Dermis microvascular lymphatic vessel endothelial cell (primary cell): ENCODE data around the gene PRUNE1. TPM values are rescaled to one million over a fixed set of nuclear protein-coding genes. Genes with fewer than 3 reads are reported as not detected.
A peak's percentile ranks its signal among the peaks of the same experiment; 100 is the strongest.

Experiments used
- DNase-seq, 2 donors: peaks; one replicate each; pipeline versions ENCODE4 v3.0.0 to v3.0.0-alpha.2; 2010; ENCODE audit warnings: low read depth in 2 of 2
- total RNA-seq: library from RNA; depleted of rRNA; stranded (reverse); fragments of >200 nt; gene quantifications from 2 replicates; pipeline ENCODE4 v1.2.1, GENCODE V29; 2014

PRUNE1 gene
- total RNA-seq, 1 donor from 2014 or later: 4.0 TPM

DNA sequence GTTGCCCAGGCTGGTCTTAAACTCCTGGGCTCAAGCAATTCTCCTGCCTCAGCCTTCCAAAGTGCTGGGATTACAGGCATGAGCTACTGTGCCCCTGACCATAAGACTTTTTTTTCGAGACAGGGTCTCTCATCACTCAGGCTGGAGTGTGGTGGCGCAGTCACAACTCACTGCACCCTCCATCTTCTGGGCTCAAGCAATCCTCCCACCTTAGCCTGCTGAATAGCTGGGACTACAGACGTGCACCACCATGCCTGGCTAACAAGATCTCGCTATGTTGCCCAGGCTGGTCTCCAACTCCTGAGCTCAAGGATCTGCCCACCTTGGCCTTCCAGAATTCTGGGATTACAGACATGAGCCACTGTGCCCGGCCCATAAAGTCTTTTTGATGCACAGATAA lies 41.2 kb downstream of the PRUNE1 start:
- DNase-seq: no peak

DNA sequence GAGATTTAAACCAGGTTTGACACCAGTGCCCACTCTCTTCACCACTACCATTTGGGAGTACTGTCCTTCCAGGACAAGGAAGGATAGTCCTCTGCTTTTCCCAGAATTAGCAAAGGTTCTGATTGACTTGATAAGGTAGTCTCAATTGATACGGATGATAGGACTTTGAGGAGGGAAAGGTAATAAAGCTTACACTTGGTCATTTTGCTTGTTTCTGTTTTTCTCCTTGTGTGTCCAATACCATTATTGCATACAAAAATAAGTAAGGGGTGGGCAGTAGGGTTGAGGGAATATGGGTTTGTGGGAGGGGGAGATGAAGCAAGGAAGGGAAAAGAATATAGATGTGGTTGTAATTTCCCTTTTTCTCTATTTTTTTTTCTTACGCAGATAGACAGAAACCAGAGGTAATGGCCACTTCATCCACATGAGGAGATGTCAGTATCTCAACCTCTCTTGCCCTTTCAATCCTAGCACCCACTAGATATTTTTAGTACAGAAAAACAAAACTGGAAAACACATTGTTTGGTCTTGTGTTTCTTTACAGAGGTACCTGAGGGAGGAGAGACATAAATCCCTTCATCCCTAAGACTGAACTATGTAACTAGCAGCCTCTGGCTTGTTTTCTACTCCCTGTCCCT lies 41.9 kb downstream of the PRUNE1 start:
- DNase-seq: no peak

DNA sequence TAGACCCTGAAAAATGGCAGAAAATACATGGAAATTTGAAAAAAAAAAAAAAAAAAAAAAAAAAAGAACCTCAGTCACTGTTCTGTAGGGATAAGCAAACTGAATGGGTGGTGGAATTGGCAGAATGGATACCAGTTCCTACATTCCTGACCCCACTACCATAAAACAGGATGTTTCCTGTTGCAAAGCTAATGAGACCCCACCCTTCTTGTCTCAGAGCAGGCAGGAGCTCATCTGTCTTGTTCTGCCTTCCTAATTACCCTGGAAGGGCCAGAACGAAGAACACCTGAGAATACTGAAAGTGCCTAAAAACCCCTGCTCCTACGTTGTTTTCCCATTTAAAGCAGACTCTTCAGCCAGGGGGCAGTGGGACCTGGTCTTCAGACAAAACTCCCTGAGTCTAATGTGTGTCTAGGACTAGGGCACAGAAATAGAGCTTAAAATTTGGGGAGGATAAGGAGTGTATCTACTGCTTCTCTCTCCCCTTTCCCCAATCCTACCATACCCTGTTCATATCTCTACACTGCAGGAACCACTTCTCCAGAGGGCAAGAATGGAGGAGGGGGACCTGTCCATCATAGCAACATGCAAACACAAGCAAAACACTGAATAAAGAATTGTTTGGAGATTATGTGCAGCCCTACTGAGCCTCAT lies 43.2 kb downstream of the PRUNE1 start:
- no peak for DNase-seq

DNA sequence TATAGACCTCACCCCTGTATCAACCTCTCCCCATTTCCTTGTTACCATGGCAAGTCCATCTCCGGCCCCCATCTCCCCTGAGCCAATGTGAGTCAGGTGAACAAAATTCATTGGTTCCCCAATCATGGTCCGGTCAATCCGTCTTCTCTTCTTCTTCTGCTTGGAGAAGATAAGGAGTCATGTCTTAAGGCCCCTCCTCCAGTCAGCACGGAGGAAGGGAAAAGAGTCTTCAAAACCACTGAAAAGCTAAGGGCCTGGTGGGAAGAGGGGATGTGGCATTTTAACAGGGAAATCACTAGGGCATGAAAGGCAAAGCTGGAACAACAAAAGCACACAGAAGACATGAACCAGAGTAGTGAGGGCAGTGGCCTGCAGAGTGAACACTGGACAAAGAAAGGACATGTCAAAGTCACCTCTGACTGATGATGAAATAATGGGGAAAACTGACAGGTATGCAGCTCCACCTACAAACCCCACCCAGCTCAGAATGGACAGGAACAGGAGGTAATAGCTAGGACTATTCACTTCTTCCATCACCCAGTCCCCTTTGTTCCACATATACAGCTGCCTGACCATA lies 46.8 kb downstream of the PRUNE1 start:
- no peak for DNase-seq

DNA sequence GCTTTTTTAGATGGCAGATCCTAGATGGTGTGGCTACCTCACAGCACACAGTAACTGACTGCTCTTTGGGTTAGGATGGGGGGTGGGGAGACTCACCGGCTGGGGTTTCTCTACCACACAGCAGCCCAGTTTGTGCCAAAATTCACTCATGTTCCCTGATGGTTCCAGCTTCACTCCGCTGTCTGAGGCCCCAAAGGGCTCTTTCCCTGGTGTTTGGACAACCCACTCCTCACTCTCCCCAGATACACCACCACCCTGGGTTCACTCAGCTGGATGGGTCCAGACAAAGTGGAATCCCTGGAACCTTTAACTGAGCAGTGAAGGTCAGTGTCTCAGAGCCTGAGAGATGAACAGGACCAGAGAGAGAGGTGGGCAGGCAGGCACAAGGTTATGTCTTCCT lies 47.3 kb downstream of the PRUNE1 start:
- no peak for DNase-seq

DNA sequence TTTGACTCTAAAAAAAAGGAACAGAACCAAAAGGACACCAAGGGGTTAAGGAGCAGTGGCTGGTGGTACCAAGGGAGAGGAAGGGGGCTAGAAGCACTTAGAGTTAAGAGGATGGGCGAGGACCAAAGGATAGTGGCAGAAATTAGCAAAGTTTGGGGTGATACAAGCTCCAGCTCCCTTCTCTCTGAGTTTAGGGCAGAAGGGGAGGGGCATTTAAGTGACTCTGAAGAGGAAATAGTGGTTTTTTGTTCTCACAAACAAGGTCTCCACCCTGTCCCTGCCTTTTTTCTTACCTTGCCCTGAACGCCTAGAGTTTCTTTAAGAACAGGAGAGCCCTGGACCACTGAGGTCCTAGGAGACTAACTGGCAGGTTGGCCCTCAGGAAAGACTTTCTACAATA lies 47.9 kb downstream of the PRUNE1 start:
- DNase-seq: no peak

DNA sequence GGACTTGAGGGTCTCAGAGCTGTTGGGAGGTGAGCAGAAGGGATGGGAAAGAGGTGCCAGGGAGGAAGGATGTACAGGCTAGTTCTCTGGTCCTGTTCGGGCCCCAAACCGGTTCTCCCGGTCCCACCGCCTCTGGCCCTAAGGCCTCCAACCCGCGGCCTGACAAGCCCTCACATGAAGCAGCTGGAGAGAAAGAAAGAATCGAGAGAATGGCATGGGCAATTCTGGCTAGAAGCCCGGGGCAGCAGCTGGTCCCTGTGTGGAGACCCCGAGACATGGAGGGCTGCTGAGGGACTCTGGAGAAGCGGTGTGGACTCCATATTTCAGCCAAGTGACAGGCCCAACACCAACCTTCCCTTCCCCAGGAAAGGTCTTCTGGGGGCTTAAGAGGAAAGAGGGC lies 50.4 kb downstream of the PRUNE1 start:
- peak in 1 of 2 donors; percentile 24 for DNase-seq

DNA sequence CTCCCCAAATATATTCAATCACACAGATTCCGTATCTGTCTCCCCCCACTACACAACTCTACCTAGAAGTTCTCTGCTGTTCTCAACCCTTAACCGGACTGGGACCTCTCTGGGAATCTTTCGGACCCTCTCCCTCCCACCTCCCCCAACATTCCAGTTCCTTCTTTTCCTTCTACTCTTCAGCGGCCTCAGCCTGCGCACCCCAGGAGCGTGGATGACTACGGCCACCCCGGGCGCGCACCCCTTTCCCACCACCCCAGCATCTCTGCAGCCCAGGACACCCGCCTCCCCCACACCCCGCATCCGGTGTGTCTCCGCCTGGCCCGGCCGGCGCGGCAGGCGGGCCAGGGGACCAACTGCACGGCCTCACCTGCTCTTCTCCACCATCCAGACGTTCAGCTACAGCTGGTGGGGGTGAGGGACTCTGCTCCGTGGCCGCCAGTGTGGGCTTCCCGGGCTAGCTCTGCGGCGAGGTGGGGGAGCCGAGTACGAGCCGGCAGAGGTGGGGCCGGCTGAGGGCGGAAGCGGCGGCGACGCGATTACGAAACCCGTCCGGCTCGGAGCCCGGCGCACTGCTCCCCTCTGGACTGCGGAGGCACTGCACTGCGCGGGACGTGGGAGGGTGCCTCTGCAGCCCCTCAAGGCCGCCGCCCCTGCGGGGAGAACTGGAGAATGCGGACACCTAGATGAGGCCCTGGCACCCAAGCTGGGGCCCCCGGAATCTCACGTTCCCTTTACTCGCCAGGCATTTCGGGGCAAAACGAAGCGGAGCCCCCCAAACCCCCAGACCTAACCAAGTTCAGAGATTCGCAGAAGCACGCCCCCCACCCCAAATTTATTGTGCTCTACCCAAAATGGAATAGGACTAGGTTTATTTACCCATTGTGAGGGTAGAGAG lies 51.1 kb downstream of the PRUNE1 start, which contains the start of gene CDC42SE1:
Gene CDC42SE1 (minus strand): TSS at position 514 of the 898 bp plus-strand sequence. CDS start 3,892 bp downstream, outside the sequence.
- peak; percentile 61 to 88 for DNase-seq

DNA sequence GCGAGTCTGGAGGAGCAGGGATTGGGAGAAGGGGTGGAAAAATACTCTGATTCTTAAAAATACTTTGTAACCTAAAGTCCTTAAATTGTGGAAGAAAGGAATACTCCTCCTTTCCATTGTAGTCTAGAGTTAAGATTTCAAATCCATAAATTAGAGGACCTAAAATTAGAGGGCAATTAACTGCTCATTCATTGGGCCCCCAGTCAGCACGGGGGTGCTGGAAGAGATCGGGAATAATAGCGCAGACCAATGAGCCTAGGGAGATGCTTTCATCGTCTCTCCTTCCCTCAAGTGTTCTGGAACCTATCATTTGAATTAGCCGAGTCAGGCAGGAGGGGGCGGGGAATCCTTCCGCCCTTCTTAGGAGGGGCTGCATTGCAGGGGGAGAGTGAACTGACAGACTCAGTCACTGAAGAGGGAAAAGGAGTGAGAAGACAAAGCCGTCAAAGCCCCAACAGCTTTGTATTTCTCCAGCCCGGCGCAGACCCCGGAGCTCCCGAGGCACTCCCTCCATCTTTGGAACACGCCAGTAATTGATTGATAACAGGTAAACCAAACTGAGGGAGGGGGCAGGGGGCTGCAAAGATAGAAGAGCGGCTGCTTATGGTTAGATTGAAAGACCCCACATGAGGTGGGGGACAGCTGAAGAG lies 51.9 kb downstream of the PRUNE1 start, which contains the start of gene MLLT11:
Gene MLLT11 (plus strand): TSS at position 391 of the 650 bp plus-strand sequence. CDS start 6,828 bp downstream, outside the sequence.
- peak in 1 of 2 donors; percentile 63 for DNase-seq

DNA sequence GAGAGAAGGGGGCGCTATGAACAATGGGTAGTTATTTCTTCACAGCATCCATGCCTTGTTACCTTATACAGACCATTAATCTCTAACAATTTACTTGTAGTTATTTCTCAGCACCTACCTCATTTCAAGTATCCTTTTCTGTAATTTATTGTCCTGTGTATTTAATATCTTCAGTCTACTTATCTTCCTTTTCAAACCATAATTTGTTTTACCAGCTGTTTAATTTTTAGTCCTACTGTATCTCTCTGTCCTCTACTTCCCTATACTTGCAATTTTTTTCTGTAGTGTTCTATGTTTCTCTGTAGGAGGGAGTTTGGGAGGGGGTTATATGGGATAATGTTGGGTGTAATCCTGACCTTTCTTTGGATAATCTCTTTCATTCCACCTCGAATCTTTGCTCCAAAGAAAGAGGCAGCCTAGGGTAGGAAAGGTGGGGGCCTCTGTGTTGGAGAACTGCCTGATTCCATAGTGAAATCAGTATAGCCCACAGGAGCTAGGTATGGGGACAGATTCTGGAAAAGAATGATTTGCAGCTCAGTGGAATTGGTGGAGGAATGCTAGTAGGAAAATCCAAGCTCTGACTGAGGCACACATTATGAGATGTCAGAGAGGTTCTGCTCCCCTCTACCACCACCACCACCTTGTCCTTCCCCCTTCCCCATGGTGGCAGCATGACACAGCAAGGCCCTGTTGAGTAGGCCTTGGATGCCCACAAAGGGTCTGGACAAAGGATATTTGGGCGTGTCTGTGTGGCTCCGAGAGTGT lies 52.6 kb downstream of the PRUNE1 start:
- no peak for DNase-seq

DNA sequence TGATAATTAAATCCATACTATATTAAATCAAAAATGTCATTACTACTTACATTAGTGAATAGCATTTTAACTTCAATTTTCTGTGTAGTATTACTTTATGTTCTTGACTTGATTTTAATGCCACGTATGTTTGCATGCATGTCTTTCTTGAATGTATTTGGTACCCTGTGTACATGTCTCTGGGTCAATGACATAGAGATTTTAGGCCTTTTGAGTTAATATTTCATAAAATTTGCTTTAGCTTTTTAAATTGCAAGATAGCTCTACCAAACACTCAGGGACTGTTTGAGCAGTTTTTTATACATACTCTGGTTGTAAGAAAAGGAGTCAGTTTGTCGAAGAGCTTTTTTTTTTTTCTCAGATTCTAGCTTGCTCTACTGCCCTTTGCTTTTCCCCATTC lies 53.5 kb downstream of the PRUNE1 start:
- DNase-seq: no peak

DNA sequence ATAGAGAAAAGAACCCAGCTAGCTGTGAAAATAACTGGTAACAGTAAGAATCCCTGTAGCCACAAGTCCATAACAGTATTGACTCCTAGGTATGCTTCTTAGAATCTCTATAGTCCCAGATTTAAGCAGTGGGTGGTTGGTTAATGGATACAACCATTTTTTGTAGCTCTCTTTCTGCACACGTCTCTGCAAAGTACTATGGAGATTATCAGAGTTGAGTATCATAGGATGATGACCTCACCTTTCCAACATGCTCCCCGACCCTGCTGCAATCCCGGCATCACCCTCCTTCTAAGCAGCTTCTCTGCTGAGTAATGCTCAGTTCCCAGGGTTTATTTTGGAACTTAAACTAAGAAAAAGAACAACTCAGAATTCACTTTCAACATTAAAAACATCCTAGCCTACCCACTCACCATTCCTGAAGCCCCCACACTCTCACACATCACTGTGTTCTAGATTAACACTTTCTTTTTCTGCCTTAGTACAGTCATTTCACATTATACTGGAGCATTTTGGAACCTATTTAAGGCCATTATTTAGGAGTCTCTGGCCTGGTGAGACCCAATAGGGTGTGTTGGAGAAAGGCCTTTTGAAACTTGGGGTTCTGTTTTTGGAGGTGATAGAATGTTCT lies 54.6 kb downstream of the PRUNE1 start:
- DNase-seq: no peak

DNA sequence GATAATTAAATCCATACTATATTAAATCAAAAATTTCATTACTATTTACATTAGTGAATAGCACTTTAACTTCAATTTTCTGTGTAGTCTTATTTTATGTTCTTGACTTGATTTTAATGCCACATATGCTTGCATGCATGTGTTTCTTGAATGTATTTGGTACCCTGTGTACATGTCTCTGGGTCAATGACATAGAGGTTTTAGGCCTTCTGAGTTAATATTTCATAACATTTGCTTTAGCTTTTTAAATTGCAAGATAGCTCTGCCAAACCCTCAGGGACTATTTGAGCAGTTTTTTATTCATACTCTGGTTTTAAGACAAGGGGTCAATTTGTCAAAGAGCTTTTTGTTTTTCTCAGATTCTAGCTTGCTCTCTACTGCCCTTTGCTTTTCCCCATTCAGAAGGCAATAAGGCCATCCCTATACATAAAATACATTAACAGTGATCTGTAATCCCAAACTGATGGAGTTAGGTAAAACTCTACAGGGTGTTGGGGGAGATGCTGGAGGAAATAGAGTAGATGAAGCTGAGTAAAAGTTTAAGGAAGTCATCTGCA lies 56.9 kb downstream of the PRUNE1 start:
- DNase-seq: no peak

DNA sequence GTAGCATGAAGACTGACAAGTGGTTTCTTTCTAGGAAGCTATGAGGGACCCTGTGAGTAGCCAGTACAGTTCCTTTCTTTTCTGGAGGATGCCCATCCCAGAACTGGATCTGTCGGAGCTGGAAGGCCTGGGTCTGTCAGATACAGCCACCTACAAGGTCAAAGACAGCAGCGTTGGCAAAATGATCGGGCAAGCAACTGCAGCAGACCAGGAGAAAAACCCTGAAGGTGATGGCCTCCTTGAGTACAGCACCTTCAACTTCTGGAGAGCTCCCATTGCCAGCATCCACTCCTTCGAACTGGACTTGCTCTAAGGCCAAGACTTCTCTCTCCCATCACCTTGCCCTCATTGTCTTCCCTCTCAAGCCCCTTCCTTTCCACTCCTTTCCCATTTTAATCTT lies 58.9 kb downstream of the PRUNE1 start:
- no peak for DNase-seq

DNA sequence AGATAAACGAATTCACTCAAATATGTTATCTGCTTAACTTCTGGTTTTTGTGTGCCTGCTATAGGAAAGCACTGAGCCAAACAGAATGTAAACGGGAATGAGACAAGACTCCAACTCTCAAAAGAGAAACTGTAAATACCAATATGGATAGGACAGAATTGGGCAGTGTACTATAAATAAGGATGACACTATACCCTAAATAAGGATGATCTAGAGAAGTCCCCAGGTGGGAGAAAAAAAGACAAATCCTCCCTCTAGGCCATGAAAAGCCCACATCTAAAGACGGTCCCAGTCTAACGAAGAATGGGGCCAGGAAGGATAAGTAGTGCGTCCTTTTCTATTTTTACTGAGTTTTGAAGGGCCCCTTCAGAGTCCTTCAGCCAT lies 60.8 kb downstream of the PRUNE1 start:
- DNase-seq: no peak

DNA sequence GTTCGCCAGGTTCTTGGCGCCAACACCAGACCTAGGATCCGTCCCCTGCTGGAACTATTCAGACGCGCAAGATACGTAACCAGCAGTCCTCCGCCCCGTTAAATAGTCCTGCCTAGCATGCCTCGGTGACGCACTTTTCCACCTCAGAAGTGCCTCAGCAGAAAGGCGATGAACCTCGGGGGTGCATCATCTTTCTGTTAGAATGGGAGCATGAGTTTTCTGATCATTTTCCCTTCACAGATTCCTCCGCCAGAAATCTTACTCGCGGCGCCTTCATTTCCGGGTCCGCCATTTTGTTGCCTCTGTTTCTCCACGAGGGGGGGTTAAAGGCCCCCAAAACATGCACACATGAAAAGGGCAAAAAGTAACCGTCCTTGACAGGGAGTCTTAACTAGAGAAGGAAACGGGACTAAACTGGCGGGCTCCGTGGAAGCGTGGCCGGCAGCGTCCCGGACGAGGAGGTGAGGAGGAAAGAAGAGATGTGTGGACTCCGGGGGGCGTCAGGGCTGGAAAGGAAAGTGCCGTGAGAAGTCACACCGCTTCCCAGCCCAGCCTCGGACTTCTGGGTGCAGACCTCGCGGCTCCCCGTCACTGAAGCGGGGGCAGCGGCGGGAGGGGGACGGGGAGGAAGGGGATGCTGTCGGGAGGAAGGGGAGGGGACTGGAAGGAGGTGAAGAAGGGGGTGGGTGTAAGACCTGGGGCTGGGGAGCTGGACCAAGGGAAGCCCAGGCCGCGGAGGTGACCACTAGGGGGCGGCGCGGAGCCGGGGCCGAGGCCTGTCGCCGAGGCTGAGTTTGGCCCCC lies 62.4 kb downstream of the PRUNE1 start, which contains the start of gene GABPB2:
Gene GABPB2 (plus strand): TSS at position 288 of the 803 bp plus-strand sequence. CDS start 17,429 bp downstream, outside the sequence.
- peak; percentile 78 to 95 for DNase-seq

DNA sequence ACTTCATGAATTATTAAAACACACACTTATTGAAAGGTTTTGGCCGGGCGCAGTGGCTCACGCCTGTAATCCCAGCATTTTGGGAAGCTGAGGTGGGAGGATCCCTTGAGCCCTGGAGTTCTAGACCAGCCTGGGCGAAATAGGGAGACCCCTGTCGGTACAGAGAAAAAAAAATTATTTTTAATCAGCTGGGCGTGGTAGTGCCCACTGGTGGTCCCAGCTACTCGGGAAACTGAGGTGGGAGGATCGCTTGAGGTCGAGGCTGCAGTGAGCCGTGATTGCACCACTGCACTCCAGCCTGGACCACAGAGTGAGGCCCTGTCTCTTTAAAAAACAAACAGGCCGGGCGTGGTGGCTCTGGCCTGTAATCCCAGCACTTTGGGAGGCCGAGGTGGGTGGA lies 64.0 kb downstream of the PRUNE1 start:
- DNase-seq: no peak
